Stimulated activated CD8-positive, alpha-beta memory T cell treated with anti-CD3 and anti-CD28 coated beads, Interleukin-7, amount 100 ng/mL, for 1 hour (primary cell): Measurements from ENCODE around the gene CAPN2.
"Not testable (repeated sequence)": the region's sequence is repeated elsewhere in the genome, so short reads cannot be mapped to it uniquely, and the experiment has no call there.

Experiments
- DNase-seq, 2 donors: peaks; one replicate each; pipeline ENCODE4 v3.0.0-alpha.2; 2020; ENCODE audit warnings: low read depth in 2 of 2

The CAPN2 gene

DNA sequence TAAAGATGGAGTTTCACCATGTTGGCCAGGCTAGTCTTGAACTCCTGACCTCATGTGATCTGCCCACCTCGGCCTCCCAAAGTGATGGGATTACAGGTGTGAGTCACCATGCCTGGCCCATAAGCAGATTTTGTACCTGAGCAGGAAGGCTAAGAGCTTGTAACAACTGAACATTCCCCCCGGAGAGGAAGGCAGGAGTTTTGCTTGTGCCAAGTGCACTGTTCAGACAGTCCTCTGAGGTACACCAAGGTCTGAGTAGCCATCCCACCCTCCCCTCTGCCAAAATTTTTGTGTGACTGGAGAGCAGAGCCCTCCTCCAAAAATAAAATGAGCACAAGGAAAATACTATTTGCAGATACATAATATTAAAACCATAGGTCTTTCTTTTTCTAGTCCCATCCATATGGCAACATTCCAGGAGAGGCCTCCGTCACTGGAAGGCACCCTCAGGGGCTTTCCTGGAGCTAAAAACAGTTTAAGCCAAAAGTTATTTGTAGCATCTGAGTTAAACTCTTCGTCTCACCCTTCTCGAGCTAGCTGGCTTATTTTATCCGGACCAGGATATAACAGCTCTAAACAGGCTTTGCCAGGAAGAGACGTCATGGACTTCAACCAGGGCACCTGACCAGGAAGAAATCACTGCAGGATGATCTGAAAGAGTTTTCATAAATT lies 27.2 kb downstream of the CAPN2 start:
- DNase-seq: no peak

DNA sequence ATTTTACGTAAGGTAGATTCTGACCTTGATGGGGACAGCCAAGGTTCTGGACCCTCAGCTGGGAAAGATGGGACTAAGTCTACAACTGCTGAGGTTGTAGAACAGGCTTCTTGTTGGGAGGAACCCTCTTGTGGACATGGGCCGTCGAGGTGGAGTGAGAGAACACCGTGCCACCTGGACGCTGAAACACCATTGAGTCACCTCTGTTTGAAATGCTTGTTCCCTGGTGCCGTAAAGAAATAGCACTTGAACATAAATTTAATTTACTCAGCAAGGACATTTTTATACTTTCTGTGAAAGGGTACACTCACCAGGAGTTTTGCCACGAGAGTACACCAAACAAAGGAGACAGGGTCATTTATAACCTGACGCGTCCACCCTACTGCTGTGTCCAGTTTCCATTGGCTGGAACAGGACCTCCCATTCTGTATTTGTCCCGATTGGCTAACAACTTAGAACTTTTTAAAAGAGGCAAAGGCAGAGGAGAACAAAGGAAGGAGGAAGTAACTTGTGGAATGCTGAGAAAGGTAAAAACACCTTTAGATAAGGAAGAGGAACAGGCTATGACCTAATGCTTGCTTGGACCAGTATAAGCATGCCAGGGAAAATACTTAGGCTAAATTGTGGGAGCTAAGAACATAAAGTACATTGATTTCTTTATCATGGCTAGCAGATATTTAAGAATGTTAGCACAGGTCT lies 27.8 kb downstream of the CAPN2 start:
- DNase-seq: not testable (repeated sequence)

GRCh38 chr1:223741861-223742260 lies 29.5 kb downstream of the CAPN2 start:
- no peak for DNase-seq

GRCh38 chr1:223742856-223743517 lies 30.6 kb downstream of the CAPN2 start:
- DNase-seq: no peak

- no peak for DNase-seq
Observed at GRCh38 chr1:223745731-223746130, 33.4 kb downstream of the CAPN2 start.

DNA sequence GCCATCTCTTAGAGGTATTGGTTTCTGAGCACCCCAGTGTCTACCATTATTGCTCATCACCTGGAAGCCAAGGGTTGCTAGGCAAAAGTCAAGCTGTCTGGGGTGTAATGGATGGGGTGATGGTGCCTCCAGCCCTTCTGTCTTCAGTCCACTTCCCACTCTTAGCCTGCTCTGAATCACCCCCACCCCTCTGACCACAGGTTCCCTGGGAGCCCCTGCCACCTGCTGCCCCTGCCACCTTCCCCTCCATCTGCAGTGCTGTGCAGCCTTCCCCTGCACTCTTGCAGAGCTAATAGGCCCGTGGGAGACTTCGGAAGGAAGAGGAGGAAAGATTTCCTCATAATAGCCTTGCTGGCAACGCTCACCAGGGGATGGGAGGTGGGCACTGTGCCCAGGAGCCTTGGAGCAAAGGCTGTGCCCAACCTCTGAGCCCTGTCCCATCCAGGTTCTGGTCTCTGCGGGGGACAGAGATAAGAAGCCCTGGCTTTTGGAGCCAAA lies 35.5 kb downstream of the CAPN2 start:
- DNase-seq: no peak

- DNase-seq: no peak
Observed at GRCh38 chr1:223748405-223748772, 36.0 kb downstream of the CAPN2 start.

- DNase-seq: peak; percentile 33 to 41
Observed at GRCh38 chr1:223748773-223749733, 36.7 kb downstream of the CAPN2 start.

GRCh38 chr1:223750730-223751570 lies 38.6 kb downstream of the CAPN2 start:
- DNase-seq: no peak

- no peak for DNase-seq
Observed at GRCh38 chr1:223751696-223752095, 39.4 kb downstream of the CAPN2 start.

DNA sequence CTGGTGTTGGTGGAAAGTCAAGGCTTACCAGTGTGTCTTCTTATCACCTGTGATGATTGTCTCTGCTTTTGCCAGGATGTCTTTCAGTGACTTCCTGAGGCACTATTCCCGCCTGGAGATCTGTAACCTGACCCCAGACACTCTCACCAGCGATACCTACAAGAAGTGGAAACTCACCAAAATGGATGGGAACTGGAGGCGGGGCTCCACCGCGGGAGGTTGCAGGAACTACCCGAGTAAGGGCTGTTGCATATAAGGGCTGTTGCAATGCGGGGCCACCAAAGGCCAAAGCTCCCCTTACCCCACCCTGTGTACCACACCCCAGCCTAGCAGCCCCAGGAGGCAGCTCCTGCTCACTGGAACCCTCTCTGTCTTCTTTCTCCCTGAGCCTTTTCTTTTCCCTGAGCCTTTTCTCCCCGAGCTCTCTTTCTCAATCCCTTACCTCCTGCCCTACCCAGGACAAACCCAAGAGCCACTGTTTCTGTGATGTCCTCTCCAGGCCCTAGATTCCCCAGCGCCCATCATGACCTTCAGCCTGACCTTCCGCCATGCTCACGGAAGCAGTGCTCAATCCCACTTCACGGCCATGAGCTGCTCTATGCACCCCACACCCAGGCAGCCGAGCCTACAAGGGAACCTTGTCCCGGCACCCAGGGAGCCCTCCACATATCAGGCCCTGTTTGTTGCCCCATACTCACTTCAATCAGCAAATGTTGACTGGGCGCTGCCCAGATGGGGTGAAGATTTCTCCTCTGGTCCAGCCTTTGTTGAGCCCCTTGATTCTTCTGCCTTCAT lies 40.6 kb downstream of the CAPN2 start:
- DNase-seq: no peak

DNA sequence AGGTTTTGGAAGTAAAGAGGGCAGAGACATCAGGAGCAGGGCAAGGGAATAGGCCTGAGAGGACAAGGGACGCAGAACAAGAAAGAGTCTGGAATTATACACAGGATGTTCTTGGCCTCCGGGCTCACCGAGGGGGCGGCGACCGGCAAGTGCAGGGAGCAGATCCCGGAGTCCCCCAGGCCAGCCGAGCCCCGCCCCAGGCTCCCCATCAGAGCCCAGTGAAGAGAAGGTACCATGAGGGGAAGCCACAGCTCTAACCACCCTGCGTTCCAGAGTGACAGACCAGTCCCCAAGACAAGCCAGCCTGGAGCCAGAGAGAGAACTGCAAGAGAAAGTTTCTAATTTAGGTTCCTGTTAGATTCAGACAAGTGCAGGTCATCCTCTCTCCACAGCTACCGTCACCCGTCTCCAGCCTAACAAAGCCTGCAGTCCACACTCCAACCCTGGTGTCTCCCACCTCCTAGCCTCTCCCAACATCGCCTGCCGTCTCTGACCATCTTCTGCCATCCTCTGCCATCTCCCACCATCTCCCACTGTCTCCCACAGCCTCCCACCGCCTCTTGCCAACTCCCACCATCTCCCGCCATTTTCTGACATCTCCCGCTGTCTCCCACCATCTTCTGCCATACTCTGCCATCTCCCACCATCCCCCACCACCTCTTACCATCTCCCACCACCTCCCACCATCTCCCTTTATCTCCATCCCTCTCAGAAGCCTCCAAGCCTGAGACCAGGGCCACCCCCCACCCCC lies 42.5 kb downstream of the CAPN2 start:
- DNase-seq: no peak

DNA sequence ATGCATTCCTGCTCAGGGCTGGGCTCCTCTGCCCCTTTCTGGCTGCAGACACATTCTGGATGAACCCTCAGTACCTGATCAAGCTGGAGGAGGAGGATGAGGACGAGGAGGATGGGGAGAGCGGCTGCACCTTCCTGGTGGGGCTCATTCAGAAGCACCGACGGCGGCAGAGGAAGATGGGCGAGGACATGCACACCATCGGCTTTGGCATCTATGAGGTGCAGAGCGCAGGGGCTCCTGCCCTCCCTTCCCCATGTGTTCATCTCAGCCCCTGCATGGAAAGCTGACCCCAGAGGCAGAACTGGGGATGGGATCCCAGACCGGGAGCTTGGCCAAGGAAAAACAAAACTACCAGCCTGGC lies 43.1 kb downstream of the CAPN2 start:
- DNase-seq: no peak

- DNase-seq: no peak
Observed at GRCh38 chr1:223755992-223756775, 43.8 kb downstream of the CAPN2 start.

- no peak for DNase-seq
Observed at GRCh38 chr1:223756806-223757700, 44.7 kb downstream of the CAPN2 start.

GRCh38 chr1:223758734-223759133 lies 46.4 kb downstream of the CAPN2 start:
- no peak for DNase-seq

DNA sequence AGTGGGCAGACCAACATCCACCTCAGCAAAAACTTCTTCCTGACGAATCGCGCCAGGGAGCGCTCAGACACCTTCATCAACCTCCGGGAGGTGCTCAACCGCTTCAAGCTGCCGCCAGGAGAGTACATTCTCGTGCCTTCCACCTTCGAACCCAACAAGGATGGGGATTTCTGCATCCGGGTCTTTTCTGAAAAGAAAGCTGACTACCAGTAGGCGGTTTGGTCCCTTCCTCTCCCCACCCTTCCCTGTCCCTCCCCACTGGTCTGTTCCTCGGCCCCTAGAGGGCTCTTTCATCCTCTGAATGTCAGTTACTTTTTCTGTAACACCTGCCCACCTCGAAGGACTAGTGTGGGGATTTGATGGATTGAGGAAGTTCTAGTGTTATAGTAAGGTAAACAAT lies 46.9 kb downstream of the CAPN2 start:
- DNase-seq: no peak
